HepG2 (cell line): ENCODE measurements around the gene BLCAP. TPM values are rescaled to one million over a fixed set of nuclear protein-coding genes. Genes with fewer than 3 reads are reported as not detected.

Source experiments
- ATAC-seq: fragments of 200-7000 bp; cut with Tn5 transposase; 3 replicates; pipeline ENCODE4 v1.9.1; 2020; ENCODE audit warnings: mild to moderate bottlenecking, moderate library complexity
- BruUV-seq: library from RNA; stranded (reverse); fragments of 400-500 nt; replicated peaks from 2 replicates; lab custom pipeline; 2021; lab: Mats Ljungman, UMichigan
- CTCF ChIA-PET: fragments of 300-600 bp; formaldehyde crosslinking; extraction: SDS; loops from one replicate; lab custom pipeline; 2021; ENCODE audit warnings: low total read pairs, inconsistent platforms, low intra/inter-chr PET ratio; lab: Yijun Ruan, JAX
- POLR2A ChIA-PET: fragments of 350-600 bp; sonication (Branson Sonifier 250); formaldehyde crosslinking; loops from one replicate; lab custom pipeline; 2020; ENCODE audit warnings: antibody characterized with exemption, inconsistent platforms; lab: Yijun Ruan, JAX
- DNase-seq: peaks from one replicate; pipeline ENCODE4 v3.0.0-alpha.2; 2015; ENCODE audit warnings: low spot score
- FAIRE-seq: peaks from 3 replicates; lab custom pipeline; 2011; peaks lifted over from hg19 to GRCh38; lab: Jason Lieb, UNC
- H2AFZ ChIP-seq: one replicate; pipeline ENCODE4 v1.6.1; 2011; ENCODE audit warnings: low read length, inconsistent platforms
- H3K27ac ChIP-seq: fragments of 300-600 bp; 3 replicates; pipeline ENCODE4 v1.8.0; 2011; ENCODE audit warnings: mixed run types, mild to moderate bottlenecking, mixed read lengths, low read length, inconsistent platforms; ENCODE audit not compliant: insufficient read depth; ENCODE audit errors: extremely low read length
- H3K27me3 ChIP-seq, 2 experiments: fragments of 200-600 bp in 1 of 2; 2 replicates in 1 of 2; 3 replicates in 1 of 2; pipeline versions ENCODE4 v1.6.0 to v1.8.0; 2011; ENCODE audit warnings: low read length in 2 of 2, mild to moderate bottlenecking in 2 of 2, moderate library complexity in 2 of 2, inconsistent platforms in 1 of 2; ENCODE audit not compliant: insufficient read depth in 2 of 2, control insufficient read depth in 1 of 2
- H3K36me3 ChIP-seq, 2 experiments: fragments of 200-600 bp in 1 of 2; replicated peaks in 1 of 2; 2 replicates in 1 of 2; 3 replicates in 1 of 2; pipeline versions ENCODE4 v1.5.1 to v1.8.0; 2011; ENCODE audit warnings: low read length in 2 of 2, inconsistent platforms in 1 of 2; ENCODE audit not compliant: insufficient read depth in 2 of 2, control insufficient read depth in 1 of 2
- H3K4me1 ChIP-seq: 2 replicates; pipeline ENCODE4 v1.5.1; 2012; ENCODE audit warnings: low read length, inconsistent platforms; ENCODE audit not compliant: insufficient read depth
- H3K4me2 ChIP-seq: 2 replicates; pipeline ENCODE4 v1.6.0; 2011; ENCODE audit warnings: low read depth, low read length, inconsistent platforms
- H3K4me3 ChIP-seq, 3 experiments: fragments of 200-600 bp in 1 of 3; sonication (generic), shearing (Covaris generic) in 1 of 3; replicated peaks in 1 of 3; 2 replicates each; pipeline ENCODE4 v1.5.1; 2011 to 2016; ENCODE audit warnings: low read length in 3 of 3, inconsistent platforms in 2 of 3, low read depth in 2 of 3, mild to moderate bottlenecking in 2 of 3, control low read depth in 1 of 3, mixed read lengths in 1 of 3; ENCODE audit not compliant: insufficient read depth in 1 of 3
- H3K79me2 ChIP-seq: one replicate; pipeline ENCODE4 v1.6.1; 2011; ENCODE audit warnings: low read length, inconsistent platforms; ENCODE audit not compliant: insufficient read depth
- H3K9ac ChIP-seq: 2 replicates; pipeline ENCODE4 v1.6.0; 2011; ENCODE audit warnings: mild to moderate bottlenecking, low read depth, low read length, inconsistent platforms; ENCODE audit not compliant: insufficient read depth
- H3K9me3 ChIP-seq: 2 replicates; pipeline ENCODE4 v1.5.1; 2012; ENCODE audit warnings: mild to moderate bottlenecking, low read length
- H4K20me1 ChIP-seq: 2 replicates; pipeline ENCODE4 v1.6.0; 2011; ENCODE audit warnings: inconsistent platforms, mild to moderate bottlenecking, low read length, moderate library complexity; ENCODE audit not compliant: insufficient read depth
- NR1H2 ChIP-seq: sonication (generic); formaldehyde crosslinking; IDR thresholded peaks from 2 replicates; pipeline ENCODE4 v1.8.1; 2022; ENCODE audit warnings: low read depth, missing genetic modification reagents, borderline replicate concordance
- SIX1 ChIP-seq: sonication (generic); formaldehyde crosslinking; IDR thresholded peaks from 2 replicates; pipeline ENCODE4 v1.4.0; 2020; ENCODE audit warnings: missing genetic modification reagents, borderline replicate concordance
- THAP7 ChIP-seq: sonication (generic); formaldehyde crosslinking; IDR thresholded peaks from 2 replicates; pipeline ENCODE4 v1.8.1; 2023; ENCODE audit warnings: mild to moderate bottlenecking, missing genetic modification reagents
- WGBS: methylation state at CpG from one replicate; pipeline ENCODE4 v1.1.6; 2017; ENCODE audit warnings: low lambda C conversion rate; 5-methylcytosine and 5-hydroxymethylcytosine counted together
- in situ Hi-C: cut with HindIII; loops from 2 replicates; pipeline ENCODE4 v1.10.0; 2017; ENCODE audit warnings: low pct_unique_long_range_greater_than_20kb; ENCODE audit not compliant: extremely low pct_ligation_motif_present
- intact Hi-C: fragments of 100-400 bp; cut with micrococcal nuclease; formaldehyde crosslinking; loops from one replicate; pipeline ENCODE4 v1.10.0; 2022; ENCODE audit not compliant: unreplicated experiment
- polyA plus RNA-seq, 8 experiments: library from polyadenylated mRNA; depleted of rRNA in 3 of 8; stranded (reverse) in 7 of 8; unstranded in 1 of 8; fragments of >200 nt; fragmentation: Illumina TruSeq in 4 of 8; extraction: Trizol in 4 of 8; gene quantifications; 2 replicates each; pipeline versions ENCODE4 v1.2.1 to v1.2.3, GENCODE V29; 2011 to 2016; ENCODE audit warnings: low read depth in 4 of 8, missing spikeins in 1 of 8, mixed read lengths in 1 of 8; ENCODE audit not compliant: insufficient read depth in 1 of 8
- total RNA-seq, 5 experiments: library from RNA; depleted of rRNA; stranded (reverse); fragments of >200 nt; fragmentation: Illumina TruSeq; extraction: Trizol; gene quantifications; 2 replicates each; pipeline ENCODE4 v1.2.3, GENCODE V29; 2016; ENCODE audit warnings: low read depth in 1 of 5
- TF ChIP-seq, protein P1 (sequence below): sonication (generic); formaldehyde crosslinking; IDR thresholded peaks from 2 replicates; pipeline ENCODE4 v1.4.0; 2020; ENCODE audit warnings: mild to moderate bottlenecking, missing genetic modification reagents

The BLCAP gene
- total and polyA plus RNA-seq, 2 of the 13 experiments (the other 11 are each of a cell fraction or from before 2014, with no cell fraction given), result 52.4 to 86.8 TPM

- Histone ChIP-seq H3K27me3 (peaks cover 2 to 25% of the 10 kb centered on the region in 2 experiments; a peak in 4 of 5 replicates), H3K4me2 (no peak overlapping the region), H3K36me3 (no peaks in the 10 kb centered on the region), H3K27ac (no peak overlapping the region), H2AFZ (no peak overlapping the region)
- ATAC-seq (no peak), DNase-seq (no peak)
- in situ Hi-C loops, result no loop called here
- BruUV-seq, result no TSS peak
- POLR2A ChIA-PET, result no interaction called here
- 15% methylated on average over 1 of the region's 1 CpG for WGBS
- CTCF ChIA-PET, result no interaction called here
- TF ChIP-seq SIX1 (CRISPR knock-in tag) (no peak), THAP7 (no peak)
- TF ChIP-seq, all 625 proteins: peak for 0
- H3K4me3 ChIP-seq, result no peak overlapping the region
- H3K9me3 ChIP-seq, result no peaks in the 10 kb centered on the region
- intact Hi-C loops, result no loop called here
- FAIRE-seq, result no peak
- H3K9ac ChIP-seq, result no peak overlapping the region
- H3K79me2 ChIP-seq, result no peaks in the 10 kb centered on the region
- no peaks in the 10 kb centered on the region for H4K20me1 ChIP-seq
- H3K4me1 ChIP-seq, result no peaks in the 10 kb centered on the region
Measured at GRCh38 chr20:37480919-37481318, 46.8 kb downstream of the BLCAP start.

GRCh38 chr20:37479925-37480691 is 47.6 kb downstream of the BLCAP start:
- no peaks in the 10 kb centered on the region for H4K20me1 ChIP-seq
- H3K9ac ChIP-seq, result no peak overlapping the region
- FAIRE-seq, result no peak
- ATAC-seq, result no peak
- CTCF ChIA-PET, result no interaction called here
- H3K9me3 ChIP-seq, result no peaks in the 10 kb centered on the region
- no peaks in the 10 kb centered on the region for H3K79me2 ChIP-seq
- BruUV-seq, result no TSS peak
- TF ChIP-seq, protein P1, sequence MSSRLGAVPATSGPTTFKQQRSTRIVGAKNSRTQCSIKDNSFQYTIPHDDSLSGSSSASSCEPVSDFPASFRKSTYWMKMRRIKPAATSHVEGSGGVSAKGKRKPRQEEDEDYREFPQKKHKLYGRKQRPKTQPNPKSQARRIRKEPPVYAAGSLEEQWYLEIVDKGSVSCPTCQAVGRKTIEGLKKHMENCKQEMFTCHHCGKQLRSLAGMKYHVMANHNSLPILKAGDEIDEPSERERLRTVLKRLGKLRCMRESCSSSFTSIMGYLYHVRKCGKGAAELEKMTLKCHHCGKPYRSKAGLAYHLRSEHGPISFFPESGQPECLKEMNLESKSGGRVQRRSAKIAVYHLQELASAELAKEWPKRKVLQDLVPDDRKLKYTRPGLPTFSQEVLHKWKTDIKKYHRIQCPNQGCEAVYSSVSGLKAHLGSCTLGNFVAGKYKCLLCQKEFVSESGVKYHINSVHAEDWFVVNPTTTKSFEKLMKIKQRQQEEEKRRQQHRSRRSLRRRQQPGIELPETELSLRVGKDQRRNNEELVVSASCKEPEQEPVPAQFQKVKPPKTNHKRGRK (CRISPR knock-in tag), result peak; percentile 75; the same call in 1 of the 2 replicates
- TF ChIP-seq NR1H2, result no peak
- POLR2A ChIA-PET, result no interaction called here
- no peak overlapping the region for H2AFZ ChIP-seq
- H3K27me3 ChIP-seq, result peaks cover 2 to 31% of the 10 kb centered on the region in 2 experiments; a peak in 4 of 5 replicates
- intact Hi-C loops, result no loop called here
- no peak overlapping the region for H3K4me3 ChIP-seq
- H3K4me1 ChIP-seq, result no peaks in the 10 kb centered on the region
- no peak for DNase-seq
- no peak overlapping the region for H3K4me2 ChIP-seq
- in situ Hi-C loops, result no loop called here
- no peak overlapping the region for H3K27ac ChIP-seq
- no peaks in the 10 kb centered on the region for H3K36me3 ChIP-seq
- 29% methylated on average over 9 of the region's 9 CpGs for WGBS
